KOPT-K1 (cell line): ENCODE measurements around the gene ELMO1.

Experiments
- H3K27ac ChIP-seq: fragments of 200-600 bp; sonication (generic); 2 replicates; pipeline ENCODE4 v1.5.1; 2016; ENCODE audit warnings: antibody characterized with exemption, mild to moderate bottlenecking, low read depth, low read length; ENCODE audit not compliant: poor library complexity, severe bottlenecking
- H3K36me3 ChIP-seq: fragments of 200-600 bp; sonication (generic); 2 replicates; pipeline ENCODE4 v1.5.1; 2017; ENCODE audit warnings: antibody characterized with exemption, mild to moderate bottlenecking, low read length, moderate library complexity; ENCODE audit not compliant: insufficient read depth
- H3K9me3 ChIP-seq: fragments of 200-600 bp; sonication (generic); 2 replicates; pipeline ENCODE4 v1.5.1; 2017; ENCODE audit warnings: antibody characterized with exemption, low read length, mild to moderate bottlenecking; ENCODE audit not compliant: insufficient read depth, poor library complexity, severe bottlenecking

ELMO1 gene

DNA sequence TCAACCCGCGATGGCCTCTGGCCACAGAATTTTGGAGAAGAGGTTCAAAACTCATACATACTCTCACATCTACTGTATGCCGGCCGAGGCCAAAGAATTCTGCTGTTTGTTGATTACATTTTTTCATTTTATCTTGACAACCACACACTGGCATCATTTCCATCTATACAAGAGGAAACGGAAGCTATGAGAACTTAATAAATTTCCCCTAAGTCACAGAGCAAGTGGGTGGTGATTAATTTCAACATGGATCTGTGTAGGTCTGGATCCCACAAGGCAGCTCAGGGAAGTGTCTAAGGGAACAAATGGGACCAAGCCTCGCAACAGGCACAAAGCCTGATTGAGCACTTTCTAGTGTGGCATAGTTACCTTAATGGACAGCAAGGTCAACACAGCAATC, 18.0 kb downstream of the ELMO1 start:
- no peaks in the 10 kb centered on the region for H3K9me3 ChIP-seq
- no peak overlapping the region for H3K27ac ChIP-seq
- no peaks in the 10 kb centered on the region for H3K36me3 ChIP-seq

DNA sequence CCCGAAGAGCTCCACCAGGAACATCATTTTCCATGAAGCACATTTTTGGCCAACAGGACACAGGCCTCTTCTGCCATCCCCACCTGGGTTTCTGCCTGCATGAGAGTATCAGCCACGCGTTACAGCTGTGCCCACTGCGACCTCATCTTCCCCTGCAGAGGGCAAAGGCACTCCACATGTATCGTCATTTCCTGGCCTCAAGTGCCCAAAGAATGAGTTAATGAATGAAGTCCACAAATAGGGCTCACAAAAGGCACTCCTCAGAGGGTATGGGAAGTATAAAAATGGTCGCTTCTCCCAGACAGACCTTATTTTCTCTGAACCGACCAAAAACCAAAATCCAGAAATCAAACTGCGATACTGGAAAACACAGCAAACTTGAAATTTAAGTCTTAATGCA, 18.5 kb downstream of the ELMO1 start:
- Histone ChIP-seq H3K27ac (no peak overlapping the region), H3K9me3 (no peaks in the 10 kb centered on the region), H3K36me3 (no peaks in the 10 kb centered on the region)

DNA sequence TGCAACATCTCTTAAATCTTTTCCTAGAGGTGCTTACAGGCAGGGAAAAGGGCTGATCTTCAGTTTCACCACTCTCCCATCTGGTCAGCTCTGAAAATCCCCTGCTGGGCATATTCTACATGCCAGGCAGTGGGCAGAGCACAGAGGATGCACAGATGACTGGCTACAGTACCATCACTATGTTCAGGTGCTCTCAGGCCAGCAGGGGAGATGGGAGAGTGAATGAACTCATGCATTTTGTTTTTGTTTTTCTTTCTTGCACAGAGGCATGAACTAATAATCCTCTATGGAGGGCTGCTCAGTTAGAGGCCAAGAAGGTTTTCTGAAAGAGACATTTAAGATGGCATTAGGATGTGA, 19.3 kb downstream of the ELMO1 start:
- Histone ChIP-seq H3K27ac (no peak overlapping the region), H3K36me3 (no peaks in the 10 kb centered on the region), H3K9me3 (no peaks in the 10 kb centered on the region)

DNA sequence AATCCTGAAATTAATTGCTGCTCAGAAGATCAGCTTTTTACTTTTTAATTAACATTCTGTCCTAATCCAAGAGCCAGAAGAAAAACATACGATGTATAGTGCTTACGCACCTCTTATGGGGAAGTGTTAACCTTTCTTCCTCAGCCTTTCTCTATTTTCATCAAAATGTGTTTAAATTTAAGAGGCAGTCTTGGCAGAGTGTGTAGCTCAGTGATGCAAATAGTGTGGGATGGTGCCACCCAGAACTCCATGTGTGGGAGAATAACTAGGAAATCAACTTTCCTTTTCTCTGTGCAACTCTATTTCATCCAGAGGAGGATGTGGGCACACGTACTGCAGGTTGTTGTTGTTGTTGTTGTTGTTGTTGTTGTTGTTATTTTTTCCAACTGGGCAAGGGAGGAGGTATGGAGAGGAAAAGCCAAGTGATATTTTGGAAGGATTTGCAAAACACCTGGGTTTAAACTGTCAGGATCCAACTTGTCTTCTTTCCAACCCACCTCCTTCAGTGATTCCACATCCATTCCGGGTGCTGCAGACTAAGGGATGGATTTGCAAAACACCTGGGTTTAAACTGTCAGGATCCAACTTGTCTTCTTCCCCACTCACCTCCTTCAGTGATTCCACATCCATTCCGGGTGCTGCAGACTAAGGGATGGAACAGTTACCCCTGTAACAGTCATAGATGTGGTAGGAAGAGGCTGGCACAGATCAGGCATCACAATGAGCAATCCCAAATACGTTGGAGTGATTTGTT, 19.8 kb downstream of the ELMO1 start:
- no peaks in the 10 kb centered on the region for H3K36me3 ChIP-seq
- no peak overlapping the region for H3K27ac ChIP-seq
- H3K9me3 ChIP-seq = no peaks in the 10 kb centered on the region

DNA sequence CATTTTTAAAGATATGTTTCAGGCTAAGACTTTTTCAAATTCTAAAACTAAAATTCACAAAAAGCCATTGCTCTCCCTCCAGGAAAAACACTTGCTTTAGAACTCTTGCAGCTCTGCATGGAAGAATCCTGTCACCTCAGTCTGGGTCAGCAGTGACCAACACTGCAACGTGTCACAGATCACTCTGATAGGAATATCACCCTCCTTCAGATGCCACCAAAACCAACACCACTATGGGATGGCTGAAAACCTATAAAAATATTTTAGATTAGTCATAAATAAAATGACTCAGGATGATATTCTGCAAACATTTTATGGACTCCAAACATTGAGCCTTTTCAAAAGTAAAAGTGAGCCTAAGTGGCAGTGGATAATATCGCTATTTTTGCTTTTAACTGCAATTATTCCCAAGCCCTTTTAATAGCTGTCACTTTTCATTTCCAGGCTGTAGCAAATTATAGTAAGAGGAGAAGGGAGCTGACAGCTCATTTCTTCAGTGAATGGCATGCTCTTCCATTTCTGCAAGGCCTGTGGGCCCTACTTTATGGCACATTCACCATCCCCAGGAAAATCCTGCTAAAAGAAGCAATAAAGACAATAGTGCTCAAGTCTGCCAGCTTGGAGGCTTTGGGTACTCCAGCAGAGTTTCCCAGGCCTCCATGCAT, 21.3 kb downstream of the ELMO1 start:
- H3K9me3 ChIP-seq = no peaks in the 10 kb centered on the region
- H3K36me3 ChIP-seq = no peaks in the 10 kb centered on the region
- no peak overlapping the region for H3K27ac ChIP-seq

DNA sequence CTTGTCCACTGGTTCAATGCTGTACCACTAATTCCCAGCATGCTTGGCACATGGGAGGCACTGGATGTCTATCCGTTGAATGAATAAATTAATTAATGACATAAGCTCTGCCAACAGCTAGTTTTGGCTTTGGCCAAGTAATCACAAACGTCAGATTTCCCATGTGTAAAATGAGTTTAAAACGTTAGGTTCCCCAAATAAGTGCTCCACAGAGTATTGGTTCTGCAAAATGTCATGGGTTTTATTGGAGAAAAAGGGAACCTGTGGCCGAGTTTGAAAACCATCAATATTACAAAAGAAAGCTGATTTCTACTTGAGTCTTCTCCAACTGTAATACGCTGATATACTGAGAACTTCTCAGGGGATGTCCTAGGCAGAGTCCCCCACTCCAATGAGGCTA, 23.2 kb downstream of the ELMO1 start:
- H3K27ac ChIP-seq = no peak overlapping the region
- H3K36me3 ChIP-seq = no peaks in the 10 kb centered on the region
- H3K9me3 ChIP-seq = no peaks in the 10 kb centered on the region

DNA sequence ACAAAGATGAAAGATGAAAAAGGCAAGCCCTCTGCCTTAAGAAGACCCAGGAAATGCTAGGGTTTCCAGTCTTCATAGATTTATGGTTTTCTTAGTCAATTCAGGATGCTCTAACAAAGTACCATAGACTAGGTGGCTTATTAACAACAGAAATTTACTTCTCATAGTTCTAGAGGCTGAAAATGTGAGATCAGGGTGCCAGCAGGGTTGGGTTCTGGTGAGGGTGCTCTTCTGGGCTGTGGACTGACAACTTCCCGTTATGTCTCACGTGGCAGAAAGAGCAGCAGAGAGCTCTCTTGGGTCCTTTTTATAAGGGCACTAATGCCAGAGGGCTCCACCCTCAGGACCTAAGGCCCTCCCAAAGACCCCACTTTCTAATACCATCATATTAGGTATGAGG, 23.7 kb downstream of the ELMO1 start:
- no peaks in the 10 kb centered on the region for H3K9me3 ChIP-seq
- H3K36me3 ChIP-seq = no peaks in the 10 kb centered on the region
- H3K27ac ChIP-seq = no peak overlapping the region

DNA sequence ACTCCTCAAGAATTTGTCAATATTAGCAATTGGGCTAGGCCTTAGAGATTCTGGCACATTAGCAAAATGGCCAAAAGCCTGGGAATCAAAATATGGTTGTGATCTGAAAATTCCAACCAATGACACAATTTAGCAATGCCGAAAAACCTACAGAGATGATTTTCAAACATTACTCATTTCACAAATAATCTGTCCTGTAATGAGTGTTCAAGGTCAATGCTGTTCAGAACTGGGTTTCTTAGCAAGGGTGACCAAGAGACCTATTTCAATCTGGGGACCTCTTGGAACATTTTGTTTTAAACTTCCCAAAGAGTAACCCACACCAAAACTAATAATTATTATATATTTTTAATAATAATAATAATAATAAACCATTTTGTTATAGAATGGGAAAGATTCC, 24.1 kb downstream of the ELMO1 start:
- Histone ChIP-seq H3K36me3 (no peaks in the 10 kb centered on the region), H3K27ac (no peak overlapping the region), H3K9me3 (no peaks in the 10 kb centered on the region)

DNA sequence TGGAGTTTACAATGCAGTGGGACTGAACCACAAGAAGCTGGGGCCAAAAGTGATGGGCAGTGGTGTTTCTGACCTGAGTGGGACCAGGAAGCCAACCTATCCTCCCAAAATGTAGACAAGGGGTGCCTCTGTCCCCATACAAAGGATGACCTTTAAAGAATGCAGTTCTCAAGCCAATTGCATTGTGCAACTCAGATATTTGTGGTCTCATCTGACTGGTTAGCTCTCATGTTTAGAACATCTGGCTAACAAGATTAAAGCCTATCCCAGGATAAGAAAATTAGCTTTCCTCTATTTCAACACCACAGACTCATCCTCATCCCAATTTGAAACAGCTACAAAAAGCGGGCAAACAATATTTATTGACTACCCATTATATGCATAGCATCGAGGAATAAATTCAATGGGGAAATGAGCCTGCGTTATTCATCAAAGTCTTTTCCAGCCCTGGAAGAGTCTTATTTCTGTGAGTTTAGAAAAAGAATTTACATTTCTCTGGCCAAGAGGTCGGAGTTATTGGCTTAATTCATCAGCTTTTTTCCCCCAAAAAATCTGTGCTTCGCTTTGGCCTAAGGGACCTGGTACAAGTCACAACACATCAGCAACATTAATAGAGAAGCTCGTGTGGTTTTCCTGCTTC, 26.7 kb downstream of the ELMO1 start:
- H3K36me3 ChIP-seq = no peaks in the 10 kb centered on the region
- no peak overlapping the region for H3K27ac ChIP-seq
- no peaks in the 10 kb centered on the region for H3K9me3 ChIP-seq

DNA sequence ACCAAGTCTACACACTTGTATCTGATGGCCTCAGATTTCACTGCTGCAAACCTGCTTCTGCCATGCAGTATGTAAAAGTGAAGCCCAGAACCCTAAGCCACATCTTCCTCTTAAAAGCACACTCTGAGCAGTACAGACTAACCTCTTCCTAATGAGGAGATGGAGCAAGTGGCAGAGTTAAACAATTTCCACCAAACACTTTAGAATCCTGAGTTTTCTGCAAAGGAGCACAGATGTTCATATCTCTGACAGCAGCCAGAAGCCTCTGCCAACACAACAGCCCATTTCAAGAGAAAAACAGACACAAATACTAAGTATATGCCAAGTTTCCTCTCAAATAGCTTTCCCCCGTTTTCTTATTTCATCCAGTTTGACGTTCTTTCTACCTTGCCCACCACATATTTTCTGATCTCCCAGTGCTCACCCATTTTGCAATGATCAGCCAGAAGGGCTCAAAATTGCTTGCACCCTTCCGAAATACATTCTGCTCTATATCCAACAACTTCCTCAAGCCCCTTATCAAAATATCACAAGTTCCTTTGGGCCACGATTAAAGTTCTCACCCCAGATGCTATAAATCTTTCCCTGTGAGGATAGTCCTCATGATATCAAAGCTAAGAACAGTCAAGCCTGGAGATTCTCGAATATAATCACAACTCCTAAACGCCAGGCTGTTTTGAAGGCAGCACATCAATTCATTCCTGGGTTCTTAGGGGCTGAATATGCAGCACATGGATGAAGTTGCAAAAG, 27.5 kb downstream of the ELMO1 start:
- Histone ChIP-seq H3K27ac (no peak overlapping the region), H3K9me3 (no peaks in the 10 kb centered on the region), H3K36me3 (no peaks in the 10 kb centered on the region)

DNA sequence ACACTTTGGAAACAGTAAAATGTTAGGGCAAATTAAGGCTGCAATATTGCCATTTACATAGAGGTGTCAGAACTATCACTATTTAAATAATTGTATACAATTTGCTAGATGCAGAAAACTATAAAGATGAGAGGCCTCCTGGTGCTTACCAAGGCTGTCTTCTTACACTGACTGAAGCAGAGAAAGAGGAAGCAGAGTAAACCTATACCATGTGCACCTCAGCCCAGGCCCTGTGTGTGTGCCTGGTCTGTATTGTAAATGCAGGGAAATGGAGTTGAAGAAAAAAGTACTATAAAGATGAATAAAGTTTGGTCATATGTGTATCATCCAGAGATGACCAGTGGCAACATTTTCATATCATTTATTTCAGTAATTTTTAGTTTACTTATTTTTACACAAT, 29.2 kb downstream of the ELMO1 start:
- Histone ChIP-seq H3K27ac (no peak overlapping the region), H3K9me3 (no peaks in the 10 kb centered on the region), H3K36me3 (no peaks in the 10 kb centered on the region)

DNA sequence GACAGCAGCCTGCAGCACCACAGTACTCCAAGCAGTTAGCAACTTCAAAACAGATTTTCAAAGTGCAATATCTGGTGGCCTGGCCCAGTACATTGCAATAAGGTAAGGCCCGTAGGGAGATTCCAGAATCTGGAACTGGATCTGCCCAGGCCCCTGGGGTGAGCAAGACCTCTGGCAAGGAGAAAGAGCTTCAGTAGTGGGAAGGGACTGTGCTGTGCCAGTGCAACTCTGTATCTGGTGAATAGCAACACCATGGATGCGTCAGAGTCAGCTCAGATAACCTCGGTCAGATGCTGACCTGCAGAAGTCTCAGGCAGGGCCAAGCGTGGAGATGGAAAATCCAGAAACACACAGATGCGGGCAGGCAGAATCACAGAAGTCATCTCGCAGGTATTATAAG, 30.3 kb downstream of the ELMO1 start:
- no peak overlapping the region for H3K27ac ChIP-seq
- no peaks in the 10 kb centered on the region for H3K36me3 ChIP-seq
- peaks cover under 1% of the 10 kb centered on the region for H3K9me3 ChIP-seq

DNA sequence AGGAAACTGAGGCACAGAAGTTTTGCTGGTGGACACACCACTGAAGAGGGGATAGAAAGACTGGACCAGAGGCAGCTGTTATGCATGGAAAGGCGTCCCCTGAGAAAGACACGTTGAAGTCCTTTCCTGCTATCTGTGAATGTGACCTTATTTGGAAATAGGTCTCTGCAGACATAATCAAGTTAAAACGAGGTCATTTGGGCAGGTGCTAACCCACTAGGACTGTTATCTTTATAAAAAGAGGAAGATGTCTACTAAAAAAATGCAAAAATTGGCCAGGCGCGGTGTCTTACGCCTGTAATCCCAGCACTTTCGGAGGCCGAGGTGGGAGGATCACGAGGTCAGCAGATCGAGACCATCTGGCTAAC, 31.6 kb downstream of the ELMO1 start:
- Histone ChIP-seq H3K9me3 (peaks cover 5% of the 10 kb centered on the region), H3K27ac (no peak overlapping the region), H3K36me3 (no peaks in the 10 kb centered on the region)

DNA sequence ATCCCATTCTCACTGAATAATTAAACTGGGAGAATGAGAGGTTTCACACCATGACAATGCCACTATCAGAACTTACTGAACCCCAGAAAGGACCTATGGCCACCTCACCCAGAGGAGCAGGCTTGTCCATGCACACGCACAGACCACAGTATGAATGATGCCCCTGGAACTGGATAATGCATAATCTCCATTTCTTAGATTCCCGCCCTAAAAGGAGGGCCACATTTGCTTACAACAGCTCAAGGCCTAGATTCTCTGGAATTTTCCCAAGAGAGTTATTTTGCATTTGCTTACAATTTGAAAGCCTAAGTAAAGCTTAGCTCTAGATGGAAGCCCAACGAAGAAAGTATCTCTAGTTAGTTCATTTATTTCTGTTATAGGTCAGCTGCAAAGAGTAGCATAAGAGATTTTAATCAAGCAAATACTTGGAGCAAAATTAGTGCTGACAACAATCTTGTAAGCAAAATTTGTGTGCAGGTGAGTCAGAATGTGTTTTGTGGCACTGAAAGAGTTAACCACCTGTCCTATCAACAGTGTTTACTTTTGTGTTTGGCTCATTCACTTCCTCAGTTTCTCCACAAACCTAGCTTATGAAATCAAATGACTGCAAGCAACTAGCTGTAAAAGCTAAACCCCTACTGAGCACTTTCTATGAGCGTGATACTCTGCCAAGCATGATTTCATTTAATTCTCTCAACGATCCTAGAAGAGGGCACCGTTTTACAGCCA, 32.1 kb downstream of the ELMO1 start:
- no peak overlapping the region for H3K27ac ChIP-seq
- H3K36me3 ChIP-seq = no peaks in the 10 kb centered on the region
- H3K9me3 ChIP-seq = peaks cover 5% of the 10 kb centered on the region

DNA sequence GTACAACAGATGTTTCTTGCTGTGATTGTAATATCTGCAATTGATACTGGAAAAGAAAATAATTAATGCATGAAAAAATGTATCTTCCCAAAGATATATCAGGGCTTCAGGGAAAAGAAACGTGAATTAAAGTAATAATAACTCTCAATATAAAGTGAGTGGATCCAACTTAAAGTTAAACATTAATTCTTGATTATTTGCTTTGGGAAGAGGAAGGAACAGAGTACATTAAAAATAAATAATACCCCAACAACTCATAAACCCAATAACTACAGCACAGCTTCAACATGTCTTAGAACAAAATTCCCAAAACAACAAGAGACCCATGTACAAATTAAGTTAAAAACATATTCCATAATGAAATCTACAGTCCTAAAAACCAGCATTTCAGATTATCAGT, 33.0 kb downstream of the ELMO1 start:
- Histone ChIP-seq H3K36me3 (no peaks in the 10 kb centered on the region), H3K9me3 (peaks cover 5% of the 10 kb centered on the region), H3K27ac (no peak overlapping the region)
